Activated CD4-positive, alpha-beta T cell treated with anti-CD3 and anti-CD28 coated beads, Interleukin-2, amount 10 ng/mL, durations not matched to agents 24 days and 14 days (primary cell): ENCODE measurements around the gene TRPV6. TPM values are rescaled to one million over a fixed set of nuclear protein-coding genes. Genes with fewer than 3 reads are reported as not detected.

Experiments
- DNase-seq: peaks from one replicate; pipeline ENCODE4 v3.0.0; 2022
- H3K27ac Mint-ChIP-seq: one replicate; pipeline ENCODE4 v1.8.0; 2022; ENCODE audit warnings: mild to moderate bottlenecking, mixed read lengths
- H3K27me3 Mint-ChIP-seq: one replicate; pipeline ENCODE4 v1.8.0; 2022; ENCODE audit warnings: mixed read lengths
- H3K36me3 Mint-ChIP-seq: one replicate; pipeline ENCODE4 v1.8.0; 2022; ENCODE audit warnings: low read depth, mild to moderate bottlenecking, mixed read lengths
- H3K4me1 Mint-ChIP-seq: one replicate; pipeline ENCODE4 v1.8.0; 2021; ENCODE audit warnings: mixed read lengths
- H3K4me3 Mint-ChIP-seq: one replicate; pipeline ENCODE4 v1.8.0; 2022; ENCODE audit warnings: mild to moderate bottlenecking, moderate library complexity, mixed read lengths
- H3K9me3 Mint-ChIP-seq: one replicate; pipeline ENCODE4 v1.8.0; 2021; ENCODE audit warnings: mixed read lengths
- intact Hi-C: fragments of 100-400 bp; cut with micrococcal nuclease; formaldehyde crosslinking; loops from one replicate; pipeline ENCODE4 v1.15.1; 2023
- total RNA-seq: library from RNA; stranded (reverse); gene quantifications from 2 replicates; pipeline ENCODE4 v1.2.3, GENCODE V29; 2022

TRPV6 gene
- total RNA-seq, 1 donor from 2014 or later, result not detected

- intact Hi-C loops, result no loop called here
- DNase-seq, result no peak
- H3K9me3 Mint-ChIP-seq, result no peaks in the 10 kb centered on the region
- H3K4me3 Mint-ChIP-seq, result no peak overlapping the region
- no peaks in the 10 kb centered on the region for H3K36me3 Mint-ChIP-seq
- H3K27ac Mint-ChIP-seq, result no peak overlapping the region
- no peaks in the 10 kb centered on the region for H3K4me1 Mint-ChIP-seq
- peaks cover 16% of the 10 kb centered on the region for H3K27me3 Mint-ChIP-seq
Observed at GRCh38 chr7:142898377-142899170, 13.0 kb upstream of the TRPV6 start.

- Mint-ChIP-seq H3K27me3 (peaks cover 13% of the 10 kb centered on the region), H3K27ac (no peak overlapping the region), H3K36me3 (no peaks in the 10 kb centered on the region), H3K4me1 (no peaks in the 10 kb centered on the region), H3K4me3 (no peak overlapping the region), H3K9me3 (no peaks in the 10 kb centered on the region)
- intact Hi-C loops, result no loop called here
- DNase-seq, result no peak
Observed at GRCh38 chr7:142897691-142898090, 12.1 kb upstream of the TRPV6 start.

- no peak overlapping the region for H3K4me3 Mint-ChIP-seq
- intact Hi-C loops, result no loop called here
- no peaks in the 10 kb centered on the region for H3K4me1 Mint-ChIP-seq
- no peaks in the 10 kb centered on the region for H3K9me3 Mint-ChIP-seq
- DNase-seq, result no peak
- H3K27me3 Mint-ChIP-seq, result peaks cover 13% of the 10 kb centered on the region
- H3K36me3 Mint-ChIP-seq, result no peaks in the 10 kb centered on the region
- H3K27ac Mint-ChIP-seq, result no peak overlapping the region
Observed at GRCh38 chr7:142896741-142897379, 11.3 kb upstream of the TRPV6 start.

- intact Hi-C loops, result no loop called here
- H3K9me3 Mint-ChIP-seq, result no peaks in the 10 kb centered on the region
- no peak overlapping the region for H3K4me3 Mint-ChIP-seq
- no peak overlapping the region for H3K27ac Mint-ChIP-seq
- H3K27me3 Mint-ChIP-seq, result peaks cover 8% of the 10 kb centered on the region
- H3K4me1 Mint-ChIP-seq, result no peaks in the 10 kb centered on the region
- DNase-seq, result no peak
- H3K36me3 Mint-ChIP-seq, result no peaks in the 10 kb centered on the region
Observed at GRCh38 chr7:142896151-142896550, 10.6 kb upstream of the TRPV6 start.

GRCh38 chr7:142894985-142895593 is 9.5 kb upstream of the TRPV6 start:
- Mint-ChIP-seq H3K27me3 (peaks cover 8% of the 10 kb centered on the region), H3K4me3 (no peak overlapping the region), H3K9me3 (no peaks in the 10 kb centered on the region), H3K4me1 (no peaks in the 10 kb centered on the region), H3K36me3 (no peaks in the 10 kb centered on the region), H3K27ac (no peak overlapping the region)
- DNase-seq, result no peak
- intact Hi-C loops, result no loop called here

GRCh38 chr7:142894112-142894984 is 8.8 kb upstream of the TRPV6 start:
- peaks cover 4% of the 10 kb centered on the region for H3K27me3 Mint-ChIP-seq
- no peak overlapping the region for H3K27ac Mint-ChIP-seq
- no peak overlapping the region for H3K4me3 Mint-ChIP-seq
- intact Hi-C loops, result no loop called here
- no peaks in the 10 kb centered on the region for H3K36me3 Mint-ChIP-seq
- no peak for DNase-seq
- no peaks in the 10 kb centered on the region for H3K9me3 Mint-ChIP-seq
- no peaks in the 10 kb centered on the region for H3K4me1 Mint-ChIP-seq

GRCh38 chr7:142892951-142893350 is 7.4 kb upstream of the TRPV6 start:
- Mint-ChIP-seq H3K4me3 (no peak overlapping the region), H3K27me3 (peaks cover 4% of the 10 kb centered on the region), H3K9me3 (no peaks in the 10 kb centered on the region), H3K36me3 (no peaks in the 10 kb centered on the region), H3K27ac (no peak overlapping the region), H3K4me1 (no peaks in the 10 kb centered on the region)
- intact Hi-C loops, result no loop called here
- no peak for DNase-seq

GRCh38 chr7:142891490-142892082 is 6.0 kb upstream of the TRPV6 start:
- no peaks in the 10 kb centered on the region for H3K4me1 Mint-ChIP-seq
- intact Hi-C loops, result no loop called here
- H3K27me3 Mint-ChIP-seq, result no peaks in the 10 kb centered on the region
- no peak overlapping the region for H3K4me3 Mint-ChIP-seq
- H3K36me3 Mint-ChIP-seq, result no peaks in the 10 kb centered on the region
- no peak overlapping the region for H3K27ac Mint-ChIP-seq
- no peaks in the 10 kb centered on the region for H3K9me3 Mint-ChIP-seq
- DNase-seq, result no peak

- Mint-ChIP-seq H3K4me1 (no peaks in the 10 kb centered on the region), H3K36me3 (no peaks in the 10 kb centered on the region), H3K27me3 (no peaks in the 10 kb centered on the region), H3K9me3 (no peaks in the 10 kb centered on the region), H3K27ac (no peak overlapping the region), H3K4me3 (no peak overlapping the region)
- no peak for DNase-seq
- intact Hi-C loops, result no loop called here
Observed at GRCh38 chr7:142890874-142891485, 5.4 kb upstream of the TRPV6 start.

- DNase-seq, result no peak
Observed at GRCh38 chr7:142889816-142890215, 4.3 kb upstream of the TRPV6 start.

GRCh38 chr7:142887282-142888015 is 1.9 kb upstream of the TRPV6 start:
- intact Hi-C loops, result no loop called here
- Mint-ChIP-seq H3K27me3 (no peaks in the 10 kb centered on the region), H3K27ac (no peak overlapping the region), H3K4me1 (no peaks in the 10 kb centered on the region), H3K4me3 (no peak overlapping the region), H3K36me3 (no peaks in the 10 kb centered on the region), H3K9me3 (no peaks in the 10 kb centered on the region)
- DNase-seq, result no peak

More at GRCh38 chr7:142889816-142890215, 4.3 kb upstream of the TRPV6 start:
- H3K27me3 Mint-ChIP-seq, result no peaks in the 10 kb centered on the region
- H3K27ac Mint-ChIP-seq, result no peak overlapping the region
- intact Hi-C loops, result no loop called here
- H3K4me3 Mint-ChIP-seq, result no peak overlapping the region
- H3K4me1 Mint-ChIP-seq, result no peaks in the 10 kb centered on the region
- H3K36me3 Mint-ChIP-seq, result no peaks in the 10 kb centered on the region
- H3K9me3 Mint-ChIP-seq, result no peaks in the 10 kb centered on the region

- Mint-ChIP-seq H3K27me3 (no peaks in the 10 kb centered on the region), H3K4me1 (no peaks in the 10 kb centered on the region), H3K36me3 (no peaks in the 10 kb centered on the region), H3K4me3 (no peak overlapping the region), H3K9me3 (no peaks in the 10 kb centered on the region), H3K27ac (no peak overlapping the region)
- DNase-seq, result no peak
- intact Hi-C loops, result no loop called here
Observed at GRCh38 chr7:142886866-142887265, 1.3 kb upstream of the TRPV6 start.

GRCh38 chr7:142884286-142884640 is 1.3 kb downstream of the TRPV6 start:
- no peak overlapping the region for H3K27ac Mint-ChIP-seq
- H3K36me3 Mint-ChIP-seq, result no peaks in the 10 kb centered on the region
- peaks cover 9% of the 10 kb centered on the region for H3K27me3 Mint-ChIP-seq
- DNase-seq, result no peak
- no peaks in the 10 kb centered on the region for H3K4me1 Mint-ChIP-seq
- H3K4me3 Mint-ChIP-seq, result no peak overlapping the region
- H3K9me3 Mint-ChIP-seq, result no peaks in the 10 kb centered on the region
- intact Hi-C loops, result no loop called here
